HepG2 (cell line): ENCODE data around the gene ABCC8. TPM values are rescaled to one million over a fixed set of nuclear protein-coding genes. Genes with fewer than 3 reads are reported as not detected.

Source experiments
- ATAC-seq: fragments of 200-7000 bp; cut with Tn5 transposase; 3 replicates; pipeline ENCODE4 v1.9.1; 2020; ENCODE audit warnings: mild to moderate bottlenecking, moderate library complexity
- BruUV-seq: library from RNA; stranded (reverse); fragments of 400-500 nt; replicated peaks from 2 replicates; lab custom pipeline; 2021; lab: Mats Ljungman, UMichigan
- CTCF ChIA-PET: fragments of 300-600 bp; formaldehyde crosslinking; extraction: SDS; loops from one replicate; lab custom pipeline; 2021; ENCODE audit warnings: low total read pairs, inconsistent platforms, low intra/inter-chr PET ratio; lab: Yijun Ruan, JAX
- POLR2A ChIA-PET: fragments of 350-600 bp; sonication (Branson Sonifier 250); formaldehyde crosslinking; loops from one replicate; lab custom pipeline; 2020; ENCODE audit warnings: antibody characterized with exemption, inconsistent platforms; lab: Yijun Ruan, JAX
- DNase-seq: peaks from one replicate; pipeline ENCODE4 v3.0.0-alpha.2; 2015; ENCODE audit warnings: low spot score
- FAIRE-seq: peaks from 3 replicates; lab custom pipeline; 2011; peaks lifted over from hg19 to GRCh38; lab: Jason Lieb, UNC
- H2AFZ ChIP-seq: one replicate; pipeline ENCODE4 v1.6.1; 2011; ENCODE audit warnings: low read length, inconsistent platforms
- H3K27ac ChIP-seq: fragments of 300-600 bp; 3 replicates; pipeline ENCODE4 v1.8.0; 2011; ENCODE audit warnings: mixed run types, mild to moderate bottlenecking, mixed read lengths, low read length, inconsistent platforms; ENCODE audit not compliant: insufficient read depth; ENCODE audit errors: extremely low read length
- H3K27me3 ChIP-seq, 2 experiments: fragments of 200-600 bp in 1 of 2; 2 replicates in 1 of 2; 3 replicates in 1 of 2; pipeline versions ENCODE4 v1.6.0 to v1.8.0; 2011; ENCODE audit warnings: low read length in 2 of 2, mild to moderate bottlenecking in 2 of 2, moderate library complexity in 2 of 2, inconsistent platforms in 1 of 2; ENCODE audit not compliant: insufficient read depth in 2 of 2, control insufficient read depth in 1 of 2
- H3K36me3 ChIP-seq, 2 experiments: fragments of 200-600 bp in 1 of 2; replicated peaks in 1 of 2; 2 replicates in 1 of 2; 3 replicates in 1 of 2; pipeline versions ENCODE4 v1.5.1 to v1.8.0; 2011; ENCODE audit warnings: low read length in 2 of 2, inconsistent platforms in 1 of 2; ENCODE audit not compliant: insufficient read depth in 2 of 2, control insufficient read depth in 1 of 2
- H3K4me1 ChIP-seq: 2 replicates; pipeline ENCODE4 v1.5.1; 2012; ENCODE audit warnings: low read length, inconsistent platforms; ENCODE audit not compliant: insufficient read depth
- H3K4me2 ChIP-seq: 2 replicates; pipeline ENCODE4 v1.6.0; 2011; ENCODE audit warnings: low read depth, low read length, inconsistent platforms
- H3K4me3 ChIP-seq, 3 experiments: fragments of 200-600 bp in 1 of 3; sonication (generic), shearing (Covaris generic) in 1 of 3; replicated peaks in 1 of 3; 2 replicates each; pipeline ENCODE4 v1.5.1; 2011 to 2016; ENCODE audit warnings: low read length in 3 of 3, inconsistent platforms in 2 of 3, low read depth in 2 of 3, mild to moderate bottlenecking in 2 of 3, control low read depth in 1 of 3, mixed read lengths in 1 of 3; ENCODE audit not compliant: insufficient read depth in 1 of 3
- H3K79me2 ChIP-seq: one replicate; pipeline ENCODE4 v1.6.1; 2011; ENCODE audit warnings: low read length, inconsistent platforms; ENCODE audit not compliant: insufficient read depth
- H3K9ac ChIP-seq: 2 replicates; pipeline ENCODE4 v1.6.0; 2011; ENCODE audit warnings: mild to moderate bottlenecking, low read depth, low read length, inconsistent platforms; ENCODE audit not compliant: insufficient read depth
- H3K9me3 ChIP-seq: 2 replicates; pipeline ENCODE4 v1.5.1; 2012; ENCODE audit warnings: mild to moderate bottlenecking, low read length
- H4K20me1 ChIP-seq: 2 replicates; pipeline ENCODE4 v1.6.0; 2011; ENCODE audit warnings: inconsistent platforms, mild to moderate bottlenecking, low read length, moderate library complexity; ENCODE audit not compliant: insufficient read depth
- CBX5 ChIP-seq: sonication (generic); formaldehyde crosslinking; IDR thresholded peaks from 2 replicates; pipeline ENCODE4 v1.4.0; 2020; ENCODE audit warnings: missing genetic modification reagents, borderline replicate concordance
- NR2F1 ChIP-seq, 2 experiments: fragments of 450-650 bp in 1 of 2; formaldehyde crosslinking in 1 of 2; IDR thresholded peaks; 2 replicates each; pipeline versions ENCODE4 v1.5.0 to v1.6.1; 2016 to 2020; ENCODE audit warnings: mild to moderate bottlenecking in 1 of 2, missing compliant biosample characterization in 1 of 2, missing genetic modification reagents in 1 of 2, moderate library complexity in 1 of 2
- PAWR ChIP-seq: sonication (generic); formaldehyde crosslinking; IDR thresholded peaks from 2 replicates; pipeline ENCODE4 v1.4.0; 2020; ENCODE audit warnings: missing genetic modification reagents, mild to moderate bottlenecking, borderline replicate concordance
- POLR2G ChIP-seq: fragments of 200-400 bp; formaldehyde crosslinking; IDR thresholded peaks from 2 replicates; pipeline ENCODE4 v1.6.1; 2018; ENCODE audit warnings: mild to moderate bottlenecking, low read depth, low read length, moderate library complexity
- RXRA ChIP-seq: sonication (generic); formaldehyde crosslinking; IDR thresholded peaks from 2 replicates; pipeline ENCODE4 v1.5.1; 2020; ENCODE audit warnings: missing genetic modification reagents
- SETDB1 ChIP-seq: sonication (generic); formaldehyde crosslinking; IDR thresholded peaks from 2 replicates; pipeline ENCODE4 v1.5.1; 2020; ENCODE audit warnings: missing genetic modification reagents, mild to moderate bottlenecking, borderline replicate concordance
- TEF ChIP-seq: sonication (generic); formaldehyde crosslinking; IDR thresholded peaks from 2 replicates; pipeline ENCODE4 v1.5.0; 2020; ENCODE audit warnings: missing genetic modification reagents
- ZFAT ChIP-seq: sonication (generic); formaldehyde crosslinking; conservative IDR thresholded peaks from 2 replicates; pipeline ENCODE4 v1.8.1; 2023; ENCODE audit warnings: missing genetic modification reagents, inconsistent platforms
- ZFP91 ChIP-seq: sonication (generic); formaldehyde crosslinking; IDR thresholded peaks from 2 replicates; pipeline ENCODE4 v1.9.0; 2022; ENCODE audit warnings: missing genetic modification reagents, mild to moderate bottlenecking, borderline replicate concordance
- ZNF503 ChIP-seq: sonication (generic); formaldehyde crosslinking; IDR thresholded peaks from 2 replicates; pipeline ENCODE4 v1.4.0; 2020; ENCODE audit warnings: missing genetic modification reagents
- ZNF558 ChIP-seq: sonication (generic); formaldehyde crosslinking; IDR thresholded peaks from 2 replicates; pipeline ENCODE4 v1.9.0; 2022; ENCODE audit warnings: mild to moderate bottlenecking, missing genetic modification reagents, borderline replicate concordance
- ZNF615 ChIP-seq: sonication (generic); formaldehyde crosslinking; IDR thresholded peaks from 2 replicates; pipeline ENCODE4 v1.5.0; 2020; ENCODE audit warnings: mild to moderate bottlenecking, missing genetic modification reagents, borderline replicate concordance
- ZNF777 ChIP-seq: sonication (generic); formaldehyde crosslinking; IDR thresholded peaks from 2 replicates; pipeline ENCODE4 v1.4.0; 2020; ENCODE audit warnings: missing genetic modification reagents
- WGBS: methylation state at CpG from one replicate; pipeline ENCODE4 v1.1.6; 2017; ENCODE audit warnings: low lambda C conversion rate; 5-methylcytosine and 5-hydroxymethylcytosine counted together
- in situ Hi-C: cut with HindIII; loops from 2 replicates; pipeline ENCODE4 v1.10.0; 2017; ENCODE audit warnings: low pct_unique_long_range_greater_than_20kb; ENCODE audit not compliant: extremely low pct_ligation_motif_present
- intact Hi-C: fragments of 100-400 bp; cut with micrococcal nuclease; formaldehyde crosslinking; loops from one replicate; pipeline ENCODE4 v1.10.0; 2022; ENCODE audit not compliant: unreplicated experiment
- polyA plus RNA-seq, 8 experiments: library from polyadenylated mRNA; depleted of rRNA in 3 of 8; stranded (reverse) in 7 of 8; unstranded in 1 of 8; fragments of >200 nt; fragmentation: Illumina TruSeq in 4 of 8; extraction: Trizol in 4 of 8; gene quantifications; 2 replicates each; pipeline versions ENCODE4 v1.2.1 to v1.2.3, GENCODE V29; 2011 to 2016; ENCODE audit warnings: low read depth in 4 of 8, missing spikeins in 1 of 8, mixed read lengths in 1 of 8; ENCODE audit not compliant: insufficient read depth in 1 of 8
- total RNA-seq, 5 experiments: library from RNA; depleted of rRNA; stranded (reverse); fragments of >200 nt; fragmentation: Illumina TruSeq; extraction: Trizol; gene quantifications; 2 replicates each; pipeline ENCODE4 v1.2.3, GENCODE V29; 2016; ENCODE audit warnings: low read depth in 1 of 5

Gene ABCC8
- total and polyA plus RNA-seq, 2 of the 13 experiments (the other 11 are each of a cell fraction or from before 2014, with no cell fraction given) = not detected

- no peak for TF ChIP-seq ZFP91
Observed at GRCh38 chr11:17431139-17431538, 45.5 kb downstream of the ABCC8 start (continued).

- 40% methylated on average over 10 of the region's 13 CpGs for WGBS
- TF ChIP-seq ZNF558 (CRISPR knock-in tag) = no peak
- no peak for TF ChIP-seq ZNF615 (CRISPR knock-in tag)
- TF ChIP-seq, all 625 proteins: peak for 0
- no peak; the same call in 2 of the 3 replicates for ATAC-seq
- intact Hi-C loops = no loop called here
- no peak for FAIRE-seq
- Histone ChIP-seq H3K27ac (no peak overlapping the region), H3K4me2 (no peak overlapping the region), H2AFZ (no peak overlapping the region), H3K79me2 (no peaks in the 10 kb centered on the region), H3K9me3 (no peaks in the 10 kb centered on the region), H4K20me1 (no peaks in the 10 kb centered on the region), H3K27me3 (peaks cover 6 to 28% of the 10 kb centered on the region in 2 experiments; a peak in 4 of 5 replicates), H3K4me1 (no peaks in the 10 kb centered on the region), H3K36me3 (no peaks in the 10 kb centered on the region), H3K4me3 (no peak overlapping the region), H3K9ac (no peak overlapping the region)
- no peak for DNase-seq
- BruUV-seq = no TSS peak
- ChIA-PET CTCF (no interaction called here), POLR2A (no interaction called here)
- in situ Hi-C loops = no loop called here
Observed at GRCh38 chr11:17430616-17431015, 46.0 kb downstream of the ABCC8 start.

- Histone ChIP-seq H3K4me1 (peaks cover 2% of the 10 kb centered on the region), H3K4me3 (no peak overlapping the region), H3K27me3 (peaks cover 6 to 22% of the 10 kb centered on the region in 2 experiments; a peak in 4 of 5 replicates), H3K36me3 (no peaks in the 10 kb centered on the region), H3K4me2 (no peak overlapping the region), H2AFZ (no peak overlapping the region), H3K27ac (no peak overlapping the region), H3K79me2 (no peaks in the 10 kb centered on the region), H3K9me3 (no peaks in the 10 kb centered on the region), H3K9ac (no peak overlapping the region), H4K20me1 (no peaks in the 10 kb centered on the region)
- no peak for DNase-seq
- CTCF ChIA-PET = no interaction called here
- ATAC-seq = no peak
- 0% methylated on average over 3 of the region's 3 CpGs for WGBS
- in situ Hi-C loops (no loop called here), intact Hi-C loops (no loop called here)
- no TSS peak for BruUV-seq
- no peak for FAIRE-seq
- POLR2A ChIA-PET = no interaction called here
- TF ChIP-seq ZNF503 = no peak
- no peak for TF ChIP-seq SETDB1 (CRISPR knock-in tag)
- TF ChIP-seq CBX5 (CRISPR knock-in tag) = no peak
- no peak for TF ChIP-seq ZNF615 (CRISPR knock-in tag)
- no peak for TF ChIP-seq ZNF777 (CRISPR knock-in tag)
- no peak for TF ChIP-seq POLR2G
- TF ChIP-seq TEF (CRISPR knock-in tag) = no peak
- TF ChIP-seq NR2F1 (CRISPR knock-in tag; IDR thresholded peaks at IDR 0.05) = no peak
- no peak for TF ChIP-seq PAWR
- TF ChIP-seq RXRA (CRISPR knock-in tag) = no peak
- TF ChIP-seq ZFAT (CRISPR knock-in tag) = no peak
Observed at GRCh38 chr11:17428925-17429324, 47.7 kb downstream of the ABCC8 start.
